GM13976 (cell line): Measurements from ENCODE around the gene XK.
"Not testable (repeated sequence)": the region's sequence is repeated elsewhere in the genome, so short reads cannot be mapped to it uniquely, and the experiment has no call there.

Experiments used
- DNase-seq: peaks from one replicate; pipeline ENCODE4 v3.0.0; 2012; ENCODE audit warnings: low spot score
- in situ Hi-C: fragments of 300-500 bp; cut with MboI; formaldehyde crosslinking; loops from one replicate; pipeline ENCODE4 v1.12.0; 2022; ENCODE audit warnings: low sequenced_read_pairs, mixed read lengths, inconsistent platforms; ENCODE audit not compliant: unreplicated experiment
- TF ChIP-seq, protein P1 (sequence below): IDR thresholded peaks from 2 replicates; pipeline ENCODE4 v1.5.1; 2012; ENCODE audit warnings: borderline replicate concordance, mild to moderate bottlenecking; ENCODE audit not compliant: insufficient read depth; ENCODE audit errors: extremely low read depth, missing control alignments, control extremely low read depth

XK gene

DNA sequence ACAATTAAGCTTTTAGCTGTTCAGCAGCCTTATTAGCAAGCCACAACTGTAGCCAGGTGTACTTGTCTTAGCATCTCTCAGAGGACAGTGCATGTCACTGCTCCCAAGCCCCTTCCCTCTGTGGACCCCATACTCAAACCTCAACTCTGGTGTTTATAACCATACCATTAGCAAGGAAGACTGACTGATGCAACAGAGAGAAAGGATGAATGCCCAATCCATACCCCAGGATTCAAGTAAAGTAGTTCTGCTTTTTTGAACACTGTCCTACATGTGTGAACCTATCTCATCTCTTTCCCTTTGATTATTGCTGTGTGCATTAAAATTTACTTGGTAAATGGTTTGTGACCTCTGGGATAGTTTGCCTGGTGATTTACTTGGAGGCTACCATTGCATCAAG is 71.5 kb downstream of the XK start:
- in situ Hi-C loops = no loop called here
- no peak for DNase-seq
- TF ChIP-seq, protein P1, sequence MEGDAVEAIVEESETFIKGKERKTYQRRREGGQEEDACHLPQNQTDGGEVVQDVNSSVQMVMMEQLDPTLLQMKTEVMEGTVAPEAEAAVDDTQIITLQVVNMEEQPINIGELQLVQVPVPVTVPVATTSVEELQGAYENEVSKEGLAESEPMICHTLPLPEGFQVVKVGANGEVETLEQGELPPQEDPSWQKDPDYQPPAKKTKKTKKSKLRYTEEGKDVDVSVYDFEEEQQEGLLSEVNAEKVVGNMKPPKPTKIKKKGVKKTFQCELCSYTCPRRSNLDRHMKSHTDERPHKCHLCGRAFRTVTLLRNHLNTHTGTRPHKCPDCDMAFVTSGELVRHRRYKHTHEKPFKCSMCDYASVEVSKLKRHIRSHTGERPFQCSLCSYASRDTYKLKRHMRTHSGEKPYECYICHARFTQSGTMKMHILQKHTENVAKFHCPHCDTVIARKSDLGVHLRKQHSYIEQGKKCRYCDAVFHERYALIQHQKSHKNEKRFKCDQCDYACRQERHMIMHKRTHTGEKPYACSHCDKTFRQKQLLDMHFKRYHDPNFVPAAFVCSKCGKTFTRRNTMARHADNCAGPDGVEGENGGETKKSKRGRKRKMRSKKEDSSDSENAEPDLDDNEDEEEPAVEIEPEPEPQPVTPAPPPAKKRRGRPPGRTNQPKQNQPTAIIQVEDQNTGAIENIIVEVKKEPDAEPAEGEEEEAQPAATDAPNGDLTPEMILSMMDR = no peak

DNA sequence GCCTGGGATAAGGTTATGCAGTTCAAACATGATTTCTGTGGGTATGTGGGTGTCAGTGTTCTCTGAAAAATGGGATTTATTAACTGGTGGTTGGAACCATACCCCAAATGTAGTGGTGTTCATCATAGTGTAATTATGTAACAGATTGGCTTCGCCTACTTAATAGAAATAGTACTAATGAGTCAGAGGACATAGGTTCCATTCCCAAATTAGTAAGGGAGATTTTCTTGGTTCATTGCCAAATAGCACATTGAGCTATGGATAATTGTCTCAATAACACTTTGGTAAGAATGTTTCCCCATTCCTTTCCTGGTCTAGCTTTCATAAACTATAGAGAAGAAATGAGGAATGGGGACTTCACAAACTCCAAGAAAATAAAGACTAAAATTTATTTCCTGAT is 73.8 kb downstream of the XK start:
- in situ Hi-C loops = no loop called here
- DNase-seq = no peak

DNA sequence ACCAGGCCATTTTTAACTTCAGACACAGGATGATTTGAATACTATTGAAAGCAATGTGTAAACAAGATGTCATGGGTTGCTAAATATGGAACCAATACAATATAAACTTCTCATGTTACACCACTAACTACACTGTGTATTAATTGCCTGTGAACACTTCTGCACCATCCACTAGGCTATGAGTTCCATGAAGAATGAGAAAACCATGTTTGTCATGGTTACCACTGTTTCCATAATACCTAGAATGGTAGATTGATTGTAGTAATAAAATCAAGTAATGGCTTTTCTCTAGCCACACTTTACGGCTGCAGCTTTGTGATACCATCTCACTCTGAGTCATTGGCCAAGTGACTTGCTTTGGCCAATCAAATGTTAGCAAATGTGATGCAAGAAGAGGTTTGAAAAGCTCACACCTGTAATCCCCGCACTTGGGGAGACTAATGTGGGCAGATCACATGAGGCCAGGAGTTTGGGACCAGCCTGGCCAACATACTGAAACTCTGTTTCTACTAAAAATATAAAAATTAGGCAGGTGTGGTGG is 74.4 kb downstream of the XK start:
- in situ Hi-C loops = no loop called here
- TF ChIP-seq, protein P1 = no peak
- DNase-seq = no peak

More for the DNA sequence above, 73.8 kb downstream of the XK start:
- TF ChIP-seq, protein P1 = no peak

DNA sequence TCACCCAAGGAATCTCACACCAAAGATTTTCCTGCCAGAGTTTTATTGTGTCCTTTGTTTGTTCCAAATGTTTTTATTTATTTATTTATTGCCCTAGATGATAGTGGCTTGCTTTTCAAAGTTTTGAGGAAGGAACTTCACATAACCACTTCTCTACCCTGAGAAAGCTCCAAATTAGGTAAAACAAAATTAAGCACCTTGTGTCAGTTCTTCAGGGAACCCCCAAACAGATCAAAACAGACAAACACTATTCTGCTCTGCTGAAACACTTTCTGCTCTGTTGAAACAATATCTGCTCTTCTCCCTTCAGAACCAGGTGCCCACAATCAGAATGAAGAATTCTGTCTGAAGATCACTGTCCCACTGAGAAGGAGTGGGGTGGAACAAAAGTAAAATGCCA is 77.8 kb downstream of the XK start:
- no peak for DNase-seq
- TF ChIP-seq, protein P1 = no peak
- in situ Hi-C loops = no loop called here

DNA sequence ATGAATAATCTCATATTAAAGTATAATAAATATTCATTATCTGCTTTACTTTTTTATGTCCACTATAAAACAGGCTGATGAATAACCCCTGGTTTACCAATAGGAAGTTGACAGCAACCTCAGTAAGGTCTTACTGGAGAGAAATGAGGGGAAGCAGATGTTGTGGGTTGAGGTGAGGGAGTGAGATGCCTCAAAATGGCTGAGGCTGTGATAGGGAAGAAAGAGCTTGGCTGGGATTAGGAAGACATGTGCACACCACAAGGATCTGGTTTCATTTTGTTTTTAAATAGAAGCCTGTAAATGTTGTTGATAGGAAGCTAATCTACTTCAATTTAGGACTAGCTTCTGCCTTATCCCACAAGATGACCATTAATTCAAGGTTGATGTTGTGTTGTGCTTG is 79.9 kb downstream of the XK start:
- in situ Hi-C loops = no loop called here
- TF ChIP-seq, protein P1 = no peak
- no peak for DNase-seq

DNA sequence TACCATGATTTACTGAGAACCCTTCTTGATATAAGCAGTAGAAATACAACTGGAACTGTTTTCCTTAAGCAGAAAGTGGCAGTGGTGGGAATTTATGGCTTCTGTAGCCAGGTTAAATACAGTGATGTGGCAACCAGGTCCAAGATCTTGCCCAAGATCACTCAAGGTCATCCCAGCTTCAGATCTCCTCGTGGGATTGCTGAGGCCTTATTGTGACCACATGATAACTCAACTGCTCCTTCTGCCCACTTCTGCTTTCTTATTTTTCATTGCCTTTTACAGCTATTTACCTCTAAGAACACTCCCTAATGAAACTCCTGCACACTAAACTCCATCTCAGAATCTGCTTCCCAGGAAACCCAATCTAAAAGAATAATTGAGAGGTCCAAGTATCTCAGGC is 81.8 kb downstream of the XK start:
- DNase-seq = no peak
- in situ Hi-C loops = no loop called here
- TF ChIP-seq, protein P1 = no peak

DNA sequence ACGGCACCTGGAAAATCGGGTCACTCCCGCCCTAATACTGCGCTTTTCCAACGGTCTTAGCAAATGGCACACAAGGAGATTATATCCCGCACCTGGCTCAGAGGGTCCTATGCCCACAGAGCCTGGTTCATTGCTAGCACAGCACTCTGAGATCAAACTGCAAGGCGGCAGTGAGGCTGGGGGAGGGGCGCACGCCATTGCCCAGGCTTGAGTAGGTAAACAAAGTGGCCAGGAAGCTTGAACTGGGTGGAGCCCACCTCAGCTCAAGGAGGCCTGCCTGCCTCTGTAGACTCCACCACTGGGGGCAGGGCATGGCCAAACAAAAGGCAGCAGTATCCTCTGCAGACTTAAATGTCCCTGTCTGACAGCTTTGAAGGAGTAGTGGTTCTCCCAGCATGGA is 83.3 kb downstream of the XK start:
- in situ Hi-C loops, DNase-seq: not testable (repeated sequence)
